Measurements from ENCODE around the gene CTIF.
A peak's percentile ranks its signal among the peaks of the same experiment; 100 is the strongest.

CTIF gene

DNA sequence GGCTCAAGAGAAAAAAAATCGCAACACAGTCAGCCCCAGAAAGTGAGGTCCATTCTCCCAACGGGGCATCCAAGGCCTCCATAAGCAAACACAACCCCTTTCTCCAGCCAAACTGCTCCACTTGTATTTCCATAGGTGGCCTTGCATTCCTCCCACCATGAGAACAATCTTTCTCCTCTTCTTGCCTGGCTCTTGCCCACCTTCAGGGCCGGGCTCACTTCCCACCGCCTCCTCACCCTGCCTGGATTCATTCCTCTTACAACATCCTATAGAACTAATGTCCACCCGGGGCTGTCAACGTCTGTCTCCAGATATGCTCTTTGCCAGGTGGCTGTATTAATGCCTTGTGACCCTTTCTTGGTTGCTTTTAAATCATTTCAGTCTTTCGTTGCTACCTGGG lies 287.4 kb downstream of the CTIF start:
- TF ChIP-seq POLR2A (IDR thresholded peaks at IDR 0.05; ENCODE audit: low read depth, low read length) (no peak), SPI1 (IDR thresholded peaks at IDR 0.05; ENCODE audit: low read depth, low read length) (no peak), POU2F2 (IDR thresholded peaks at IDR 0.05; ENCODE audit: low read depth, low read length) (no peak), PAX5 (IDR thresholded peaks at IDR 0.05; ENCODE audit: insufficient read depth, low read length, severe bottlenecking) (no peak), TAF1 (IDR thresholded peaks at IDR 0.05; ENCODE audit: low read depth, low read length) (no peak), POLR2AphosphoS5 (IDR thresholded peaks at IDR 0.05; ENCODE audit: low read depth, low read length) (no peak)
- DNase-seq (ENCODE audit: insufficient read length, low spot score), result no peak
- no peak for FAIRE-seq

DNA sequence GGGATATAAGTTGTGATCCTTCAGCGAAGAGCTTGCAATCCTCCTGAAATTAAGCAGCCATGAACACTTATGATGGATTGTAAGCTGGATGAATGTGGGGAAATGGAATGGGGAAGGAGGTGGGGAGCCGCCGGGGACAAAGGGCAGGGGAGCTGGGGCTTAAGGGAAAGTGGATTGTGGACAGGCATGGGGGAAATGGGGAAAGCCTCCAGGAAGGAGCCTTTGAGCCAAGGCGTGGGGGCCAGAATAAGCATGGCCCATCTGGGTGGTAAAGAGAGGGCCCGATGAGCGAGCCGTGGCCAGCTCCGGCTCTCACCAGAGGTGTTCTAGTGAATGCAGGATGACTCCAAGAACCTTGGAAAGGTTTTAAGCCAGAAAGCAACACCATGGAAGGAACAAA lies 288.0 kb downstream of the CTIF start:
- TF ChIP-seq POU2F2 (IDR thresholded peaks at IDR 0.05; ENCODE audit: low read depth, low read length), result no peak
- no peak for TF ChIP-seq TAF1 (IDR thresholded peaks at IDR 0.05; ENCODE audit: low read depth, low read length)
- no peak for TF ChIP-seq POLR2A (IDR thresholded peaks at IDR 0.05; ENCODE audit: low read depth, low read length)
- no peak for TF ChIP-seq SPI1 (IDR thresholded peaks at IDR 0.05; ENCODE audit: low read depth, low read length)
- TF ChIP-seq PAX5 (IDR thresholded peaks at IDR 0.05; ENCODE audit: insufficient read depth, low read length, severe bottlenecking), result no peak
- no peak for TF ChIP-seq POLR2AphosphoS5 (IDR thresholded peaks at IDR 0.05; ENCODE audit: low read depth, low read length)
- no peak for DNase-seq (ENCODE audit: insufficient read length, low spot score)
- FAIRE-seq, result no peak

DNA sequence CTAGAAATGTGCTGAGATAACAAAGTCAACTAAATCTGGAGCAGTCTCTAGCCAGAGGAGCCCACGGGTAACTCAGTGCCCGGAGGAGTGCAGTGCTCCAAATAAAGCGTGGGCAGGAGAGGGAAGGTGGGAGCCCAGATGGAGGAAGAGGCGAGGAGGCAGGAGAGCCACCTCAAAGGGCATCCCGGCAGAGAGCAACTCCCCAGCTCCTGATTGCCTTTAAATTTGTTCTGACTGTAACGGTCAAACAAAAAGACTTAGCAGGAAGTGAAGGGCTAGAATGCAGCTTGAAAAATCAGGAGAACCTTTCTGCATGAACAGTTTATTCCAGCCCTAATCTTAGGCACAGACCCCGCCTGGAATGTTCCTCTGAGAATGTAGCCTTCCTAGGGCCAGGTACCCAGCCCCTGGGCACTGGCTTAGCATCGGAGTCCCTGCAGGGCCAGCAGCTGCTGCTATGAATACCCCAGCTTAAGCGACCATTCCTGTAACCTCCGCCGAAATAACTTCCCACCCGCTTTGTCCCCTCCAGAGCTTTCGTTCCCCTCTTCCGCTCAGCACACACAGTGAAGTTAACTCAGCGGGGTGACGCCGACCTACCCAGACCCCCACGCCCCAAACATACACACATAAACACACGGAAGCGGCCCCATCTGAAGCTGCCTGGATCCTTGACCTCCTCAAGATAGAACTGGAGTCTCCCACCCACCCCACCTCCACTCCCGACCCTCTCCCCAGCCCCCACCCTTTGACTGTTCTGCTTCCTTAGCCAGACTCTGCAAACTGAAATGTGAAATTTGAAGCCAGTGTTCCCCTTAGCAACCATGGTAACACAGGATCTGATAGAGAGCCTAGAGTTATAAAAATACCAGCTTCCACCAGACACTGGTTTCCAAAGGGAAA lies 288.7 kb downstream of the CTIF start:
- DNase-seq (ENCODE audit: insufficient read length, low spot score) (no peak), FAIRE-seq (no peak)
- no peak for TF ChIP-seq POU2F2 (IDR thresholded peaks at IDR 0.05; ENCODE audit: low read depth, low read length)
- TF ChIP-seq TAF1 (IDR thresholded peaks at IDR 0.05; ENCODE audit: low read depth, low read length), result no peak
- no peak for TF ChIP-seq SPI1 (IDR thresholded peaks at IDR 0.05; ENCODE audit: low read depth, low read length)
- no peak for TF ChIP-seq PAX5 (IDR thresholded peaks at IDR 0.05; ENCODE audit: insufficient read depth, low read length, severe bottlenecking)
- TF ChIP-seq POLR2AphosphoS5 (IDR thresholded peaks at IDR 0.05; ENCODE audit: low read depth, low read length), result no peak
- TF ChIP-seq POLR2A (IDR thresholded peaks at IDR 0.05; ENCODE audit: low read depth, low read length), result no peak

DNA sequence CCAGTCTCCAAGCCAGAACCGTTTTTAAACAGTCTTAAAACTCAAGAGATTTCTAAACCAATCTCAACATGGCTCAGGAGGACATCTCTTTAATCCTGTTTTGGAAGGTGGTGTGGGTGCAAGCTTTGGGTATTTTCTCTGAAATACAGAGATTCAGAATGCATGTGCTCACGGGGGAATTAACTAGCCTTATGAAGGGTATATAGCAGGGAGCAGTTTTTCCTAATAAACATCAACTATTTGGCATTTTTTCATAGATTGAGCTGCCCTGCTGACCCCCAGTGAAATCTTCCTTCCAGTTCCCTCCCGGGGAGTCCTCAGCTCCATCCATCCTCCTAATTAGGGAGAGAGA lies 289.3 kb downstream of the CTIF start:
- TF ChIP-seq PAX5 (IDR thresholded peaks at IDR 0.05; ENCODE audit: insufficient read depth, low read length, severe bottlenecking), result no peak
- no peak for TF ChIP-seq POLR2AphosphoS5 (IDR thresholded peaks at IDR 0.05; ENCODE audit: low read depth, low read length)
- TF ChIP-seq TAF1 (IDR thresholded peaks at IDR 0.05; ENCODE audit: low read depth, low read length), result no peak
- TF ChIP-seq SPI1 (IDR thresholded peaks at IDR 0.05; ENCODE audit: low read depth, low read length), result no peak
- TF ChIP-seq POU2F2 (IDR thresholded peaks at IDR 0.05; ENCODE audit: low read depth, low read length), result no peak
- TF ChIP-seq POLR2A (IDR thresholded peaks at IDR 0.05; ENCODE audit: low read depth, low read length), result no peak
- FAIRE-seq (no peak), DNase-seq (ENCODE audit: insufficient read length, low spot score) (no peak)

DNA sequence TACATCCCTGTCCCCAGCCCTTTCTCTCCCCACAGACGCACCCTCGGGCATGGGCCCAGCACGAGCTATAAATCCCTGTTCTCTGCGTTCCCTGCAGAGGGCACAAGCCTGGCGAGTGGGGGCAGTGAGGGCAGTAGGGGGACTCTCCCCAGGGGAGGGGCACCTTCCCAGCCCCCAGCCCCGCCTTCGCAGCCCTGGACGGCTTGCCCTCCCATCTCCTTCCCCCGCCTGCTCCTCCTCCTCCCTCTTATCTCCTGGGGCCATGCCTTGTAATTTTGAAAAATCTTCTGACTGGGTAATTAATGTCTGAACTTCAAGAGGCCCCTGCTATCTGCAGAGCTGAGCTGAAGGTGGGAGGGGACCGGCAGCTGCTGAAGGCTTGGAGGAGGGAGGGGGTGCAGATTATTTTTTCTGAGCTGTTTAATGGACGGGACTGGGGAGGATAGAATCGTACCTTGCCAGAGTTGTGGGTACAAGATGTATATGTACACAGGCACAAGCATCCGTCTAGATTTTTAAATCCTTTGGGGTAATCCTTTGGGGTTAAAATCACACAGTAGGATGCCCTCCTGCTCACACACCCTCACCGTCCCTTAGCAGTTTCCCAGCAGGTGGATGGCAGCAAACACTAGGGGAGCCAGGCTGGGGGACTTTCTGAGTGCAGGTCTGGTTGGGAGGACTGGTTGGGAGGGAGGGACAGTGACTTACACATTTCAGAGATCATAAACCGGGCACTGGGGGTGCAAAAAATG lies 290.0 kb downstream of the CTIF start:
- FAIRE-seq, result peak; percentile 43
- TF ChIP-seq TAF1 (IDR thresholded peaks at IDR 0.05; ENCODE audit: low read depth, low read length), result no peak
- no peak for TF ChIP-seq SPI1 (IDR thresholded peaks at IDR 0.05; ENCODE audit: low read depth, low read length)
- TF ChIP-seq PAX5 (IDR thresholded peaks at IDR 0.05; ENCODE audit: insufficient read depth, low read length, severe bottlenecking), result no peak
- TF ChIP-seq POLR2AphosphoS5 (IDR thresholded peaks at IDR 0.05; ENCODE audit: low read depth, low read length), result no peak
- TF ChIP-seq POU2F2 (IDR thresholded peaks at IDR 0.05; ENCODE audit: low read depth, low read length), result no peak
- no peak for TF ChIP-seq POLR2A (IDR thresholded peaks at IDR 0.05; ENCODE audit: low read depth, low read length)
- no peak for DNase-seq (ENCODE audit: insufficient read length, low spot score)

DNA sequence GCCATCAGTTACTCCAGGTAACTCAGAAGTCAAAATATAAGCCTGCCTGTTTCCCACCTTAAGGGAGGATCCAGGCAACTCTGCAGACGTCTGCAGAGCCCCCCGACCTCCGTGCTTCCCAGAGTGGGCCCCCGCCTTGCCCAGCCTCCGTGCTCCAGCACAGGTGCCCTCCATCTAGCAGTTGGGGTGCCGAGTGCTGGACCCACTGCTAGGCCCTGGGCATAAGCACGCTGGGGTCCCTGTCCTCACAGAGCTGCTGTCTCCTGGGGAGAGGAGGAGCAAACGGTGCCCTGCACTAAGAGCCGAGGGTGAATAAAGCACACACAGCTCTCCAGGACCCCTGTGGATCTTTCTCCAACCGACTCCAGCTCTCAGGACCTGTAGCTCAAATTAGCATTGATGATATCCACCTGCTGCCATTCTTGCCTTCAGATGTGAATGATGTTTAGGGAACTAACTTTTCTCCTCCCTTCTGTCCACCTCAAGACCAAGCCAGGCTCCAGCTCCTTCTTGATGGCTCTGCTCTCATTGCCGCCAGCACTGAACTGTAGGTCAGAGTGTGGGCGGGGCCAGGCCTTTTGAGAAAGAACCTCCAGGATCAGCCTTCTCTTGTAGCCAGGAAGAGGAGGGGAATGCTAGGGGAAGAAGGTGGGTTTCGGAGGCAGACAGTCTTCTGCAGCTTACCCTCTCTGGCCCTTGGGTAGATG lies 290.8 kb downstream of the CTIF start:
- DNase-seq (ENCODE audit: insufficient read length, low spot score) (no peak), FAIRE-seq (no peak)
- TF ChIP-seq TAF1 (IDR thresholded peaks at IDR 0.05; ENCODE audit: low read depth, low read length) (no peak), POLR2AphosphoS5 (IDR thresholded peaks at IDR 0.05; ENCODE audit: low read depth, low read length) (no peak), POLR2A (IDR thresholded peaks at IDR 0.05; ENCODE audit: low read depth, low read length) (no peak), POU2F2 (IDR thresholded peaks at IDR 0.05; ENCODE audit: low read depth, low read length) (no peak), PAX5 (IDR thresholded peaks at IDR 0.05; ENCODE audit: insufficient read depth, low read length, severe bottlenecking) (no peak), SPI1 (IDR thresholded peaks at IDR 0.05; ENCODE audit: low read depth, low read length) (no peak)

DNA sequence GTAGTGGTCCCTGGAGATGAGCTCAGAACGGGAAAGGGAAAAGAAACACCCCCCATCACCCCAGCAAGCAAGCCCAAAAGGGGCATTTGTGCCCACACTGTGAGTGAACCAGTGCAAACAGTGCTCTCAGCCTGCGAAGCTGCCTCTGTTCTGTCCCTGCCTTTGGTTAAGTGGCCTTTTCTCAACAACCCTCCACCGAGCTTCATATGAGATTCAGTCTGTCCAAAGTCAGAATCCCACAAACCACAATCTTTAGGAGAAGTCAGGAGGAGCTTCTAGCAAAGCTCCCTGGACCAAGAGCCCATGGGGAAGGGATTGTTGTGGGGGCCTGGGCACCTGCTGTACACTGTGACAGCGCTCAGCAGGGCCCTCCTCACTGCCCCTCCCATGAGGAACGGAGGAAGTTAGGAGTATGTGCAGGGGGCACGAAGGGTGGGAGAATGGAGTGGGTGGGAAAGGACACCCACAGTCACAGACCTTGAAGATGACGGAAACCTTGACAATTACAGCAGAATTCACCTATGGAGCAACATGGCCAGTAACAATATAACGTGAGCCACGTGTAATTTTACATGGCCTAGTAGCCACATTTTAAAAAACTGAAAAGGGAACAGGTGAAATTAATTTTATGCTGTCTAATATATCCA lies 292.4 kb downstream of the CTIF start:
- no peak for DNase-seq (ENCODE audit: insufficient read length, low spot score)
- FAIRE-seq, result peak; percentile 69
- TF ChIP-seq POU2F2 (IDR thresholded peaks at IDR 0.05; ENCODE audit: low read depth, low read length) (no peak), POLR2AphosphoS5 (IDR thresholded peaks at IDR 0.05; ENCODE audit: low read depth, low read length) (no peak), PAX5 (IDR thresholded peaks at IDR 0.05; ENCODE audit: insufficient read depth, low read length, severe bottlenecking) (no peak), TAF1 (IDR thresholded peaks at IDR 0.05; ENCODE audit: low read depth, low read length) (no peak), SPI1 (IDR thresholded peaks at IDR 0.05; ENCODE audit: low read depth, low read length) (no peak), POLR2A (IDR thresholded peaks at IDR 0.05; ENCODE audit: low read depth, low read length) (no peak)

DNA sequence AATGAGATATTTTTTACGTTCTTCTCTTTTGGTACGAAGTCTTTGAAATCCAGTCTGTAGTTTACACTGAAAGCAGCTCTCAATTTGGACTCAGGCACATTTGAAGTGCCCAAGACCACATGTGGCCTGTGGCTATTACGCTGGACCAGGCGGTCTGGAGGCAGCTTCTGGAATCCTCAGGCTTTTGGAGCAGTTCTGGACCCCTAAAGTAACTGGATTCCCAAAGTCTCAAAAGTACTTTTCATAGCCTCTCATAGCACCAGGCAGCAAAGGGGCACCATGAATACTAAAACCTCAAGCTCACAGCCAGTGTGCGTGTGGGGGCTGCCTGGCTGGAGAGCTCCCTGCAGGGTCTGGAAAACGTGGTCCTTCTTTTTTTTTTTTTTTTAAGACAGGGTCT lies 293.0 kb downstream of the CTIF start:
- FAIRE-seq, result no peak
- DNase-seq (ENCODE audit: insufficient read length, low spot score), result no peak
- TF ChIP-seq TAF1 (IDR thresholded peaks at IDR 0.05; ENCODE audit: low read depth, low read length) (no peak), POLR2AphosphoS5 (IDR thresholded peaks at IDR 0.05; ENCODE audit: low read depth, low read length) (no peak), POLR2A (IDR thresholded peaks at IDR 0.05; ENCODE audit: low read depth, low read length) (no peak), PAX5 (IDR thresholded peaks at IDR 0.05; ENCODE audit: insufficient read depth, low read length, severe bottlenecking) (no peak), SPI1 (IDR thresholded peaks at IDR 0.05; ENCODE audit: low read depth, low read length) (no peak), POU2F2 (IDR thresholded peaks at IDR 0.05; ENCODE audit: low read depth, low read length) (no peak)

Data from GM12891 (cell line).